Ovary (tissue), 3 donors: Measurements from ENCODE around the gene RALGAPB.

Experiments
- EP300 ChIP-seq: sonication (generic); formaldehyde crosslinking; IDR thresholded peaks from one replicate; pipeline ENCODE4 v1.6.1; 2017; ENCODE audit warnings: antibody characterized with exemption
- TF ChIP-seq, protein P1 (sequence below), 3 donors: fragments of 450-650 bp in 2 of 3; fragments of 200-600 bp in 1 of 3; IDR thresholded peaks; one replicate each; pipeline versions ENCODE4 v1.5.1 to v1.8.0; 2016 to 2022; ENCODE audit warnings: antibody characterized with exemption in 3 of 3, mild to moderate bottlenecking in 1 of 3
- donor health status: DM: no; HTN: no; CAD: no.

DNA sequence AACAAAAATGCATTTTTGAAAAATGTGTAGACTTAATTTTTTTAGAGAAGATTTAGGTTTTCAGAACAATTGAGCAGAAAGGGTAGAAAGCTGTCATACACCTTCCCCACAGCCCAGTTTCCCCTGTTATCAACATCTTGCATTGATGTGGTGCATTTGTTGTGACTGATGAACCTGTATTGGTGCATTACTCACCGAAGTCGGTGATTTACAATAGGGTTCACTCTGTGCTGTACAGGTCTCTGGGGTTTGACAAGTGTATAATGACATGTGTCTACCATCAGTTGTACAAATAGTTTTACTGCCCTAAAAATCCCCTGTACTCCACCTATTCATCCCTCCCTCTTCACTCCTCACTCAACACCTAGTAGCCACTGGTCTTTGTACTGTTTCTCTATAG is 84.5 kb downstream of the RALGAPB start:
- TF ChIP-seq, protein P1, sequence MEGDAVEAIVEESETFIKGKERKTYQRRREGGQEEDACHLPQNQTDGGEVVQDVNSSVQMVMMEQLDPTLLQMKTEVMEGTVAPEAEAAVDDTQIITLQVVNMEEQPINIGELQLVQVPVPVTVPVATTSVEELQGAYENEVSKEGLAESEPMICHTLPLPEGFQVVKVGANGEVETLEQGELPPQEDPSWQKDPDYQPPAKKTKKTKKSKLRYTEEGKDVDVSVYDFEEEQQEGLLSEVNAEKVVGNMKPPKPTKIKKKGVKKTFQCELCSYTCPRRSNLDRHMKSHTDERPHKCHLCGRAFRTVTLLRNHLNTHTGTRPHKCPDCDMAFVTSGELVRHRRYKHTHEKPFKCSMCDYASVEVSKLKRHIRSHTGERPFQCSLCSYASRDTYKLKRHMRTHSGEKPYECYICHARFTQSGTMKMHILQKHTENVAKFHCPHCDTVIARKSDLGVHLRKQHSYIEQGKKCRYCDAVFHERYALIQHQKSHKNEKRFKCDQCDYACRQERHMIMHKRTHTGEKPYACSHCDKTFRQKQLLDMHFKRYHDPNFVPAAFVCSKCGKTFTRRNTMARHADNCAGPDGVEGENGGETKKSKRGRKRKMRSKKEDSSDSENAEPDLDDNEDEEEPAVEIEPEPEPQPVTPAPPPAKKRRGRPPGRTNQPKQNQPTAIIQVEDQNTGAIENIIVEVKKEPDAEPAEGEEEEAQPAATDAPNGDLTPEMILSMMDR (IDR thresholded peaks at IDR 0.05) = no peak
- TF ChIP-seq EP300 = no peak
